ENCODE results near the gene OVOL3.

OVOL3 gene

DNA sequence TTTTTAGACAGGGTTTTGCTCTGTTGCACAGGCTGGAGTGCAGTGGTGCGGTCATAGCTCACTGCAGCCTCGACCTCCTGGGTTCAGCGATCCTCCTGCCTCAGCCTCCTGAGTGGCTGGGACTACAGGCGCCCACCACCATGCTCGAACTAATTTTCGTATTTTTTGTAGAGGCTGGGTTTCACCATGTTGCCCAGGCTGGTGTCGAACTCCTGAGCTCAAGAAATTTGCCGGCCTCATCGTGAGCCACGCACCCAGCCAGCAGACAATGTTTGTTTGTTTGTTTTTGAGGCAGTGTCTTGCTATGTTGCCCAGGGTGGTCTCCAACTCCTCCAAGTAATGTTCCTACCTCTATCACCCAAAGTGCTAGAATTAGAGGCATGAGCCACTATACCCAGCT, 42.2 kb downstream of the OVOL3 start:
- TF ChIP-seq, protein P1, sequence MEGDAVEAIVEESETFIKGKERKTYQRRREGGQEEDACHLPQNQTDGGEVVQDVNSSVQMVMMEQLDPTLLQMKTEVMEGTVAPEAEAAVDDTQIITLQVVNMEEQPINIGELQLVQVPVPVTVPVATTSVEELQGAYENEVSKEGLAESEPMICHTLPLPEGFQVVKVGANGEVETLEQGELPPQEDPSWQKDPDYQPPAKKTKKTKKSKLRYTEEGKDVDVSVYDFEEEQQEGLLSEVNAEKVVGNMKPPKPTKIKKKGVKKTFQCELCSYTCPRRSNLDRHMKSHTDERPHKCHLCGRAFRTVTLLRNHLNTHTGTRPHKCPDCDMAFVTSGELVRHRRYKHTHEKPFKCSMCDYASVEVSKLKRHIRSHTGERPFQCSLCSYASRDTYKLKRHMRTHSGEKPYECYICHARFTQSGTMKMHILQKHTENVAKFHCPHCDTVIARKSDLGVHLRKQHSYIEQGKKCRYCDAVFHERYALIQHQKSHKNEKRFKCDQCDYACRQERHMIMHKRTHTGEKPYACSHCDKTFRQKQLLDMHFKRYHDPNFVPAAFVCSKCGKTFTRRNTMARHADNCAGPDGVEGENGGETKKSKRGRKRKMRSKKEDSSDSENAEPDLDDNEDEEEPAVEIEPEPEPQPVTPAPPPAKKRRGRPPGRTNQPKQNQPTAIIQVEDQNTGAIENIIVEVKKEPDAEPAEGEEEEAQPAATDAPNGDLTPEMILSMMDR (IDR thresholded peaks at IDR 0.05; ENCODE audit: extremely low read depth, missing control alignments), result no peak
- DNase-seq (ENCODE audit: low spot score), result no peak

DNA sequence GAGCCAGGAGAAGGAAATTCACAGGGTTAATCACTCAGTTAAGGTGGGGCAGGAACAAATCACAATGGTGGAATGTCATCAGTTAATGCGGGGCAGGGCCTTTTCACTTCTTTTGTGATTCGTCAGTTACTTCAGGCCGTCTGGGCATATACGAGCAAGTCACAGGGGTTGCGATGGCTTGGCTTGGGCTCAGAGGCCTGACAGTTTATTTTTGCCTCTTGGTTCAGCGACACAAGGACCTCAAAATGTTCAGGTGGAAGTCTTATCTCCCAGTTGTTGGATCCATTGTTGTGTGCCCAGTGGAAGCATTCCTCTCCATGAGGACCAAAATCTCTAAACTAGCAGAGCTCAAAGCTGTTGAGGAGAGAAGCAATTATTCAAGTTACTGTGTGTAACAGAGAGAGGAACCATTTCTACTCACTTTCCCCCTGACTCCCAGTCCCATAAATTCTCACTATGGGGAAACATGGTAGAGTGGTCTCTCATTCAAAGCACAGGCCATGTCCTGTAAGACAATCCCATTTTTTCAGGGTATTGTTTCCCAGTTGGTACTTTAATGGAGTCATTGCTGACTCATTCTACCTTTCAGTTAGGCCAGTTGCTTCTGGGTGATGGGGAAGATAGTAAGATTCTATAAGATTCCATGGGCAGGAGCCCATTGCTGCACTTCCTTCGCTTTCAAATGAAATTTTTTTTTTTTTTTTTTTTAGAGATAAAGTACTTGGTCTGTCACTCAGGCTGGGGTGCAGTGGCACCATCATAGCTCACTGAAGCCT, 50.1 kb downstream of the OVOL3 start:
- TF ChIP-seq, protein P1 (IDR thresholded peaks at IDR 0.05; ENCODE audit: extremely low read depth, missing control alignments), result no peak
- DNase-seq (ENCODE audit: low spot score), result no peak

Measured in GM20000 (cell line).